SW 1271 (cell line): ENCODE data around the gene CACNA2D3.
"Not testable (repeated sequence)": the region's sequence is repeated elsewhere in the genome, so short reads cannot be mapped to it uniquely, and the experiment has no call there.

Source experiments
- DNase-seq, 2 experiments: peaks; one replicate each; lab custom pipeline; 2025; lab: John Stamatoyannopoulos, UW

CACNA2D3 gene

GRCh38 chr3:55077726-55078125 lies 955.4 kb downstream of the CACNA2D3 start:
- no peak for DNase-seq

DNA sequence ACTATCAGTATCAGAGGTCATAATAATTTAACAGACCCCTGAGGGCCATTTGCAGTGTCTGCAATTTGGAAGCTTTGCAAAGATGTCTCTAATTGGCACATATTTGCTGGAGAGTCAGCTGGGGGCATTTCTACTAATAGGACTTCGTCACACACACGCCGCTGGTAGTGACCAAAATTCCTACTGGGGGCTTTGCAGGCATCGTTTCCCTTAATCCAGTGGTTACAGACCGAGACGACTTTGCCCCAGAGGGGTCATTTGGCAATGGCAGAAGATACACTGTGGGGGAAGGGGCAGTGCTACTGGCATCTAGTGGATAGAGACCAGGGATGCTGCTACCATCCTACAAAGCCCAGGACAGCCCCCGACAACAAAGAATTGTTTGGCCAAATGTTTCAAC lies 956.5 kb downstream of the CACNA2D3 start:
- no peak for DNase-seq

DNA sequence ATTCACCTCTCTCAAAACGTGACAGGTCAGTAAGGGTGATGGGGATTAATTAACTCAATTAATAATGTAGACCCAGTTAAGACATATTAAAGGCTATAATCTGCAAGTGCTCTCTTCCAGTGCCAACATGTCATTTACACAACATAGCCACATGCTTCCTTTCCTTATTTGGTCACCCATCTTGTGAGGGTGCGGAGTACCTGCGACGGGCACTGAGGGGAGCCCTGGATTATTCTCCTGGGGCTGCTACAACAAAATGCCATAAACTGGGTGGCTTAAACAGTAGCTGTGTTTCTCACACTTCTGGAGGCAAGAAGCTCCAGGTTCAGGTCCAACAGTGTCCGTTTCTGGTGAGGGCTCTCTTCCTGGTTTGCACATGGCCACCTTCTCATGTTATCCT lies 962.9 kb downstream of the CACNA2D3 start:
- no peak for DNase-seq

DNA sequence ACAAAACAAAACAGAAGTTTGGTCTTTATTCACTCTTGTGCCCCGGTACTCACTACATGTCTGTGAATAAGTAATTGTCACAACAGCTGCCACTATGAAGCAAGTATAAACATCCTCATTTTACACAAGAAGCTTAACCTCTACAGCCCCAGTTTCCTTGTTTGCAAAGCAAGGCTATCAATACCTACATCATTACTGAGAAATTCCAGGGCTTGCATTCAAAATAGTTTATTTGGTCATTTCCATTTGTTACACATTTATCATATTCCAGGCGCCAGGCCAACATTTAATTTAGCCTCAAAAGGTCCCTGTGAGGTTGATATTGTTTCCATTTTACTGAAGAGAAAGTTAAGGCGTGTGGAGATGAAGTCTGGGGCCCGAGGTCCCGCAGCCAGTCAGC lies 966.9 kb downstream of the CACNA2D3 start:
- DNase-seq = no peak

DNA sequence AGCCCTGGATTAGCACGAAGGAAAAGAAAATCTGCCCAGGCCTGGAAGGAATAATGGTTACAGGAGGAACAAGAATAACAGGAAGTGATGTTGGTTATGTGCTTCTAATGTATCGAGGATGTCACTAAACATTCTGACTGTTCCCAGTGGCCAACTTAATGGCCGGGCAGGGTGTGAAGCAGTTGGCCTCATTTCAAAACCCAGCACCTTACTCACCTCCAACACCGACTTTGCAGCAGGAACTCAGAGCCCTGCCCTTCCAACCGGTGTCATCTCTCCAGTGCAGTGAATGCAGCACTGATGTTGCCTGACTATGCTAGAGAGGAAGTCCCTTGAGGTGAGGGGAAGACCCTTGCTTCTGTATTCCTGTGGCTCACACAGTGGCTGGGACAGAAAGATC lies 967.9 kb downstream of the CACNA2D3 start:
- no peak for DNase-seq

DNA sequence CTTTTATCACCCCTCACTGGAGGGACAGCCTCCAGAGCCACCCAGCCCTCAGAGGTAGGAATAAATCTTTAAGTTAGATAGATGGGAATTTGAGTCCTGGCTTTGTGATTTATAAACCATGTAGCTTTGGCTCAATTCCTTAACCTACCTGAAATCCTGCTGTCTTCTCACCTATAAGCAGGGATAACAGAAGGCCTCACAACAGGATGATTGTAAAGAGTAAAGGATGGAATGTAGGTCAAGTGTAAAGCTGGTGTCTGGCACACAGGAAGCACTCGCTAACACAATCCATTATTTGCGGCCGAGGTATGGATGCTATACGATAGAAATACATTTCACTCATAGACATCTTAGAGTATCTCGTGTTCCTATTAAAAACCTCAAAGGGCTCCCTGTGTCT lies 968.4 kb downstream of the CACNA2D3 start:
- DNase-seq = no peak

DNA sequence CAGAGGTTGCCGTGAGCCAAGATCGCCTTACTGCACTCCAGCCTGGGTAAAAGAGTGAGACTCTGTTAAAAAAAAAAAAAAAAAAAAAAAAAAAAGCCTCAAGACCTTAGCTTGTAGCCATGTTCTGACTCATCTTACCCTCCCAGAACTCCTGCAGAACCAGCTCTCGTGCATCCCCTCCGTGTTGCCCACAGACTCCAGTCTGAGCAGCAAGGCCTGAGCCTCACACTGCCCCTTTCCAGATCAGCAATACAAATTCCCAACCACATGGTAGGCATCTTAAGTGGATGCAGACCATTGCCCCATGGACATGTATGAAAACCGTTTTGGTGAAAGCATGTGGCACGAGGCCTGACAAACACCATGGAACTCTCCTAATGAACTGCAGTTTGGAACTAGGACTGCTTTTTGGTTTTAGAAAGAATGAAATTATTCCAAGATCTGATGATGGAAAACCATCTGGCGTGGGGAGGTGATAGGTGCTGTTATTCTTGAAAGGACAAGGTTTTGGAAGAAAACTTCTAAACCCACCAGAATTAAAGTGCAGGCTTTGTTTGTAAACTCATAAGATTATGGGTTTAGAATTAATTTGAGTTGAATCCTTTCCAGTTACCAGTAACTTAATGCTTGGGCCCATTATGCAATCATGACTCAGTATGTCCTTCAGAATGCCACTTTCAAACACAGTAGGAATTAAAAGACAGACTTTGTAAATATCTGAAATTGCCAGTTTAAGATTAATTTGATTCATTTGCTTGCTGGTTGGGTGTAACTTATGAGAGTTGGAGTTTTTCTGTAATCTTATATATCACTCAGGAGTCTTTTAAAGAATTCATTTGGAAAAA lies 969.3 kb downstream of the CACNA2D3 start:
- DNase-seq = no peak

DNA sequence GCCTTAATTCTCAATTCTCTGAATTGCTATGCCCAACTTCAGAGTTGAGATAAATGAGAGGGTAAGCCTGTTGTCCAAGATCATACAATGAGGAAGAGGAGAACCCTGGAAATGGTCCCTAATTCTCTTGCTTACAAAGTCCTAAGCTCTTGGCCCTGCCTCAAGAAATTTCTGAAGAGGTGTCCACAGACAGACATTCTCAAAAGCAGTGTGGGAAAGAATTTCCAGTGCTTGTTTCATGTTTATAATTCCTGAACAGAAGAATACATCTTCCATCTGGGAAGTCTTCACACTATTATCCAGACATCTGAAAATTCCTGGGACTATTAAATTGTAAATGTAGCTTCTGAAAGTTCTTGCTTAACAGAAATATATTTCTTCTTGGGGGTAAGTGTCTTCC lies 972.3 kb downstream of the CACNA2D3 start:
- no peak for DNase-seq

DNA sequence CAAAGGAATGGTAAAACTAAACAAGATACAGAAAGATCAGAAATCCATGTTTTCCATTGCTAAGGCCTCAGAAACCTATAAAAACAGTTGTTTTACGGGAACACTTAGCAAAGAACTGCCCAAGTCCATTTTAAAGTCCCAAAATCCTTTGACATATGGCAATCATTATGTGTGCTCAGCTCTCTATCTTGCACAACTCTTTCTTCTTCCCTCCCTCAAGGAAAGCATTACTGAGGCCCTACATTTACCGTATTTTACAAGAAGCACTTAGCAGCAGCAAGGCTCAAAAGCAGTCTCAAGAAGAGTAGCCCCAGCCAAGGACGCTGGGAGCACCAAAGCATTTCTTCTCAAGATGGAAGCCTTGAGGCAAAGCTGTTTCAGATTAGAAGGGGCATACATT lies 975.1 kb downstream of the CACNA2D3 start:
- DNase-seq = no peak

DNA sequence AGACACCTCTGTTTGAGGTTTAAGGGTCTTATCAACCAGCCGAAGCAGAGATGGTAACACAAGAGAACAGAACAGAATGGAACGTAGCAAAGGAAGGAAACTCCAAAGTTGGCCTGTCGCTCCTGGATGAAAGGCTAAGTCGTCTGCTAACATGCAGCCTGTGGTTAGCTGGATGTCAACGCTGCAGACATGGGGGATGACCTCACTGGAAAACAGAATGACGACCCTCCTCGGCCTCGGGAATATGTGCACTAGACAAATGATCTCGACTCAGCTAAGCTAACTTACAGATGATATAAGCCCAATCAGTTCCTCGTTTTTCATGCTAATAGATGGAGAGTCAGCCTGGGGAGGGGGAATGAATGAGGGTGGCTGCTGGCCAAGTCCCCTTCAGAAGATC lies 983.3 kb downstream of the CACNA2D3 start:
- no peak for DNase-seq

- no peak for DNase-seq
These were observed 984.8 kb downstream of the CACNA2D3 start for GRCh38 chr3:55107187-55107586.

- not testable (repeated sequence) for DNase-seq
These were observed 989.6 kb downstream of the CACNA2D3 start for GRCh38 chr3:55111906-55112305.

DNA sequence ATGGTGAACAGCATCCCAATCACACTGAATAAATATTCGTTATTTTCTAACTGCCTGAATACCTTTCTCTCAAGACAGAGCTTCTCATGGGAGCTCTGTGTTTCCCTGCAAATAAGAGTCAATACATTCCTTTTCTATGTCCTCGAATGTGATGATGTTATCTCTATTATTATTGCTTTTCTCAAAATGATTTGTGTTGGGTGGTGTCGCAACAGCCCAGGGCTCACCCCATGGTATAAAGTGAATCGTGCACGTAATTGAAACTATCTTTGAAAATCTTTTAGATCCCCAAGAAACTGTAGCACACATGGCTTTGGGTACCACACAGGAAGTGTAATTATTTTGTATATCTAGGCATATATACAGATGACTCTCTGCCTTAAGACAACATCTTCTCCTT lies 996.1 kb downstream of the CACNA2D3 start:
- no peak for DNase-seq

DNA sequence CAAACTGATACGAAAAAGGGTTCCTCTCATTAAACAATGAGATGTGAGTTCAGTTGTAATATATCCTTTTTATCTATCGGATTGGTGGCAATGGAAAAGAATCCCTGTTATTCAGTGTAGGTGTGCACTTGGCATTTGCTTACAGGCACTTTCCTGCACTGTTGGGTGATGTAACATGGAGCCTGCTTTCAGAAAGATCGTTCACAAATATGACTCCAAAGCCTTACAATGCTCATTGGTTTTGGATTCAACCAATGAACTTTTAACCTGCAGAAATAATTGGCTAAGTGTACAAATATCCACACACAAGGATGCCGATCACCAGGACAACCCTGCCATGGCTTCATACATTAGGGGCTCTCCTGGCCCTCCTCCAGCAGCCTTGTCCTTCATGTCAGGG lies 996.9 kb downstream of the CACNA2D3 start:
- DNase-seq = no peak

- no peak for DNase-seq
These were observed 1000.0 kb downstream of the CACNA2D3 start for GRCh38 chr3:55122312-55122711.
